Measurements from ENCODE around the gene ALPL. TPM values are rescaled to one million over a fixed set of nuclear protein-coding genes. Genes with fewer than 3 reads are reported as not detected.

The ALPL gene
- total RNA-seq, 1 experiment from 2014 or later: 84.8 TPM

GRCh38 chr1:21618059-21618458, 108.8 kb downstream of the ALPL start:
- Histone ChIP-seq H3K79me1 (ENCODE audit: insufficient read depth, low read depth, low read length, poor library complexity, severe bottlenecking) (no peaks in the 10 kb centered on the region), H2AFZ (ENCODE audit: low read length) (no peak overlapping the region), H3T11ph (ENCODE audit: low read length) (no peak overlapping the region), H3K79me2 (ENCODE audit: insufficient read depth, low read length) (no peaks in the 10 kb centered on the region), H3K4me1 (ENCODE audit: insufficient read depth, low read length) (peaks cover 5% of the 10 kb centered on the region; the same call in 1 of the 2 replicates), H4K20me1 (ENCODE audit: control insufficient read depth, insufficient read depth, insufficient read length) (no peaks in the 10 kb centered on the region), H3K4ac (ENCODE audit: low read depth, low read length) (no peak overlapping the region), H3K23ac (ENCODE audit: insufficient read length, low read depth, low read length) (no peak overlapping the region), H3K27ac (ENCODE audit: insufficient read length, low read depth, low read length) (no peak overlapping the region), H2BK120ac (ENCODE audit: low read depth, low read length, poor library complexity, severe bottlenecking) (no peak overlapping the region), H4K8ac (replicated peaks; ENCODE audit: insufficient read length, low read depth, low read length) (no peak overlapping the region), H3K23me2 (ENCODE audit: insufficient read length, low read depth, low read length, poor library complexity, severe bottlenecking) (peaks cover 8% of the 10 kb centered on the region), H3K9ac (ENCODE audit: extremely low read depth, insufficient read length, low read length) (no peak overlapping the region), H2BK20ac (ENCODE audit: low read depth, low read length, poor library complexity, severe bottlenecking) (no peak overlapping the region), H4K5ac (ENCODE audit: insufficient read length, low read depth, low read length) (no peak overlapping the region), H3K18ac (ENCODE audit: insufficient read length, low read depth, low read length) (no peak overlapping the region), H4K91ac (ENCODE audit: insufficient read length, low read depth, low read length) (no peak overlapping the region), H2AK5ac (ENCODE audit: insufficient read length, low read length) (no peak overlapping the region), H3K9me3 (ENCODE audit: control insufficient read depth, low read depth, low read length) (no peaks in the 10 kb centered on the region), H3K27me3 (ENCODE audit: insufficient read depth, low read length) (peaks cover 3% of the 10 kb centered on the region; the same call in 1 of the 2 replicates), H2BK15ac (ENCODE audit: low read depth, low read length) (no peak overlapping the region), H3K14ac (ENCODE audit: insufficient read depth, low read length) (no peak overlapping the region), H3K4me2 (ENCODE audit: insufficient read depth, insufficient read length, low read length) (no peak overlapping the region), H2BK5ac (ENCODE audit: insufficient read length, low read length) (no peak overlapping the region), H2BK12ac (ENCODE audit: insufficient read length, low read depth, low read length) (no peak overlapping the region), H3K56ac (ENCODE audit: insufficient read length, low read depth, low read length) (no peak overlapping the region)
- Mint-ChIP-seq H3K27ac (no peak overlapping the region), H3K4me3 (no peak overlapping the region; a peak in 1 of 5 replicates), H3K36me3 (ENCODE audit: insufficient read depth in 1 of 3, low read depth in 3 of 3) (no peaks in the 10 kb centered on the region; a peak in 1 of 7 replicates), H3K4me1 (peaks cover 16 to 32% of the 10 kb centered on the region in 2 experiments), H3K9me3 (no peaks in the 10 kb centered on the region), H3K27me3 (ENCODE audit: low read depth) (peaks cover 10% of the 10 kb centered on the region)
- TF ChIP-seq CTCF (conservative IDR thresholded peaks at IDR 0.05): no peak
- DNase-seq: no peak
- WGBS (ENCODE audit: extremely low coverage, insufficient read length, low lambda C conversion rate): no CpG with 5 or more reads among the region's 7 CpGs
